ENCODE measurements around the gene TIMM10B. TPM values are rescaled to one million over a fixed set of nuclear protein-coding genes. Genes with fewer than 3 reads are reported as not detected.

TIMM10B gene
- total RNA-seq, 1 donor from 2014 or later: 37.5 TPM

DNA sequence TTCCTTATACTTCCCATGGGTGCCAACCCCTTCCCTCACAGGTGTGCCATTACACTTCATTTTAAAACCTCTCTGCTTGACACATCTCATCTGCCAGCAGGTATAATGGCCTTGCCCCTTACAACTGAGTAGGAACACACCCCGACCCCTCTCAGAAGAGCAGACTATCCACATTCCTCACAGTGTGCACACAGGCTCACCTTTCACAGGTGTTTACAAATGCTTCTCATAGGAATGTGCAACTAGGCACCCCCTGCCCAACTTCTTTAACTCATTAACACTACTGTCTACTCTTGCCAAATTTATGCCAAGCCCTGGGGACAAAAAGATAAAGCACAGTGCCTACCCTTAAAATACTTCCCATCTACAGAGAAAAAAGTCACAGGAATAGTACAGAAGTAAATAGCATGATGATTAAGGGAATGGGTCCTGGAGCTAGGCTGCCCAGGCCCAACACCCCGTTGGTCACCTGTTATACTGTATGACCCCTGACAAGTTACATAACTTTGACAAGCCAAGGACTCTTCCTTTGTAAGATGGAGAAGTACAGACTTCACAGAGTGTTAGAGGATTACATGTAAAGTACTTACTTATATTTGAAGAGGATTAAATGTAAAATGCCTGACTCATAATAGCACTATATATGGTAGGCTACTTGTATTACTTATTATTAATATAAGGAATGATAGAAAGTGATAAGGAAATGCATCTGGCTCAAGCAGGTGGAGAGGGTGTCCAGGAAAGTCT, 22.8 kb upstream of the TIMM10B start:
- Mint-ChIP-seq H3K27me3 (no peaks in the 10 kb centered on the region), H3K36me3 (ENCODE audit: insufficient read depth) (peaks cover 8% of the 10 kb centered on the region), H3K4me1 (ENCODE audit: low read depth) (peaks cover 18% of the 10 kb centered on the region), H3K4me3 (ENCODE audit: low read depth) (peak overlapping the region; percentile 33), H3K27ac (peak overlapping the region; percentile 90), H3K9me3 (ENCODE audit: low read depth) (no peaks in the 10 kb centered on the region)
- TF ChIP-seq, protein P1, sequence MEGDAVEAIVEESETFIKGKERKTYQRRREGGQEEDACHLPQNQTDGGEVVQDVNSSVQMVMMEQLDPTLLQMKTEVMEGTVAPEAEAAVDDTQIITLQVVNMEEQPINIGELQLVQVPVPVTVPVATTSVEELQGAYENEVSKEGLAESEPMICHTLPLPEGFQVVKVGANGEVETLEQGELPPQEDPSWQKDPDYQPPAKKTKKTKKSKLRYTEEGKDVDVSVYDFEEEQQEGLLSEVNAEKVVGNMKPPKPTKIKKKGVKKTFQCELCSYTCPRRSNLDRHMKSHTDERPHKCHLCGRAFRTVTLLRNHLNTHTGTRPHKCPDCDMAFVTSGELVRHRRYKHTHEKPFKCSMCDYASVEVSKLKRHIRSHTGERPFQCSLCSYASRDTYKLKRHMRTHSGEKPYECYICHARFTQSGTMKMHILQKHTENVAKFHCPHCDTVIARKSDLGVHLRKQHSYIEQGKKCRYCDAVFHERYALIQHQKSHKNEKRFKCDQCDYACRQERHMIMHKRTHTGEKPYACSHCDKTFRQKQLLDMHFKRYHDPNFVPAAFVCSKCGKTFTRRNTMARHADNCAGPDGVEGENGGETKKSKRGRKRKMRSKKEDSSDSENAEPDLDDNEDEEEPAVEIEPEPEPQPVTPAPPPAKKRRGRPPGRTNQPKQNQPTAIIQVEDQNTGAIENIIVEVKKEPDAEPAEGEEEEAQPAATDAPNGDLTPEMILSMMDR (IDR thresholded peaks at IDR 0.05; ENCODE audit: unreplicated experiment): no peak
- DNase-seq (ENCODE audit: low spot score, unreplicated experiment): no peak

DNA sequence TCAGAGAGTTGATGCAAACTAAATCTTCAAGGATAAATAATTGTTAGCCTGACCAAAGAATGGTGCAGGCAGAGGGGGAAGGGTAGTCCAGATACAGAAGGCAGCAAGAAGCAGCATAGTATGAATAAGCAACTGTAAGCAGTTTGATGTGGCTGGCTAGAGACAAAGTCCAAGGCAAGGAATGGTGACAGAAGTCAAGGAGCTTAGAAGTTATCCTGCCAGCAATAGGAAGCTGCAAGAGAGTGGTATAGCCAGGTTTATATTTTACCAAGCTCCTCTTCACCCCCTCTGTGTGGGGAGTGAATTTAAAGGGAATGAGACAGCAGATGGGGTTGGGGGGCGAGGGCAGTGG, 22.2 kb upstream of the TIMM10B start:
- peaks cover 18% of the 10 kb centered on the region for H3K4me1 Mint-ChIP-seq (ENCODE audit: low read depth)
- H3K36me3 Mint-ChIP-seq (ENCODE audit: insufficient read depth): peaks cover 9% of the 10 kb centered on the region
- peak overlapping the region; percentile 51 for H3K27ac Mint-ChIP-seq
- no peak overlapping the region for H3K4me3 Mint-ChIP-seq (ENCODE audit: low read depth)
- no peaks in the 10 kb centered on the region for H3K27me3 Mint-ChIP-seq
- TF ChIP-seq, protein P1 (IDR thresholded peaks at IDR 0.05; ENCODE audit: unreplicated experiment): no peak
- no peaks in the 10 kb centered on the region for H3K9me3 Mint-ChIP-seq (ENCODE audit: low read depth)
- no peak for DNase-seq (ENCODE audit: low spot score, unreplicated experiment)

DNA sequence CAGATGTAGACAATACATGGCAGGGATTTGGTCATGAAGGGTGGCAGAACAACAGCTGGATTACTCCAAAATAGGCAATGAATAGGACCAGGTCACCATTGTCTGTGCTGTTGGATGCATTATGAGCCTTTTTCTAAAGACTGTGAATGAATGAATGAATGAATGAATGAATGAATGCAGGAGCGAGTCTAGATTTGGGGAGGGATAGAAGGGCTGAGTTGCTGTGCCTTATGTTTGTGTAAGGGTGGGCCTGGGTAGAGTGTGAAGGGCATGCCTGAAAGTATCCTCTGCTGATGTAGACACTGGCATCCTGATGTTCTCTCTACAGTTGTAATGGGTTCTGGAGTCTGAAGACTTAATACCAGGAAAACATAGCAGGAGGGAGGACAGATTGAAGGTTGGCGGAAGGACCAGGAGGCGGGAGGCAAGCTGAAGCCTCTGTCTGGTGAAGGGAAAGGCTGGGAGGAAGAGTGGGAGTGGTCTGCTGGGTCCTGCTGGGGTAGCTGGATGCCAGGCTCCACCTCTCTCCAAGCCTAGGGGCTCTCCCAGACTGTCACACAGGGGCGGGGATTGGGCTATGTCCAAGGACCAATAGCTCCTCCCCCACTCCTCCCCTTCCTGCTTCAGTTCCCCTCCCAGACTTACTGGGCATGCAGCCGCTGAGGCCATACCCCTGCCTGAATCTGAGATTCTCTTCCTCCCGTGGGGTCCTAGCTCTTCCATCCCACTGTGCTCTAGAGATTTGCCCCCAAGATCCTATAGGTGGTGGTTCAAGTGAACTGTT, 12.4 kb upstream of the TIMM10B start:
- peaks cover 10% of the 10 kb centered on the region for H3K27me3 Mint-ChIP-seq
- H3K36me3 Mint-ChIP-seq (ENCODE audit: insufficient read depth): no peaks in the 10 kb centered on the region
- peaks cover 24% of the 10 kb centered on the region for H3K4me1 Mint-ChIP-seq (ENCODE audit: low read depth)
- DNase-seq (ENCODE audit: low spot score, unreplicated experiment): peak; percentile 40
- H3K27ac Mint-ChIP-seq: no peak overlapping the region
- no peak overlapping the region for H3K4me3 Mint-ChIP-seq (ENCODE audit: low read depth)
- TF ChIP-seq, protein P1 (IDR thresholded peaks at IDR 0.05; ENCODE audit: unreplicated experiment): no peak
- H3K9me3 Mint-ChIP-seq (ENCODE audit: low read depth): no peaks in the 10 kb centered on the region

DNA sequence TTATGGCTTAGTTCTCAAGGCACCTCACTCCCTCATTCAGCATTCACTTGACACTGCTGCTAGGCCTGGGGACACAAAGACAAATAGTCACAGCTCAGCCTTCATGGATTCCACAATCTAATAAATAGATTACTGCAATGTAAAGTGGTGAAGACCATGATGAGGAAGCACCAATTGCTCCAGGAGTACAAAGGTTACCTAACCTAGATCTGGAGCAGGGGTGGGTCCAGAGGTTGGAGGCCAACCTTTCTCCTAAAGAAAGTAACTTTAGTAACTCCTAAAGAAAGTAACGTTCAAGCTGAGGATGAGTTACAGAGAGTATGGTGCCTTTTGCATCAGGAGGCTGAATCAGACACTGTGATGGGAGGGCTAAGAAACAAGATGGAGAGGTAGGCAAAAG, 11.7 kb upstream of the TIMM10B start:
- peaks cover 27% of the 10 kb centered on the region for H3K4me1 Mint-ChIP-seq (ENCODE audit: low read depth)
- H3K27me3 Mint-ChIP-seq: peaks cover 10% of the 10 kb centered on the region
- H3K4me3 Mint-ChIP-seq (ENCODE audit: low read depth): no peak overlapping the region
- H3K36me3 Mint-ChIP-seq (ENCODE audit: insufficient read depth): no peaks in the 10 kb centered on the region
- DNase-seq (ENCODE audit: low spot score, unreplicated experiment): no peak
- no peaks in the 10 kb centered on the region for H3K9me3 Mint-ChIP-seq (ENCODE audit: low read depth)
- H3K27ac Mint-ChIP-seq: no peak overlapping the region
- TF ChIP-seq, protein P1 (IDR thresholded peaks at IDR 0.05; ENCODE audit: unreplicated experiment): no peak

DNA sequence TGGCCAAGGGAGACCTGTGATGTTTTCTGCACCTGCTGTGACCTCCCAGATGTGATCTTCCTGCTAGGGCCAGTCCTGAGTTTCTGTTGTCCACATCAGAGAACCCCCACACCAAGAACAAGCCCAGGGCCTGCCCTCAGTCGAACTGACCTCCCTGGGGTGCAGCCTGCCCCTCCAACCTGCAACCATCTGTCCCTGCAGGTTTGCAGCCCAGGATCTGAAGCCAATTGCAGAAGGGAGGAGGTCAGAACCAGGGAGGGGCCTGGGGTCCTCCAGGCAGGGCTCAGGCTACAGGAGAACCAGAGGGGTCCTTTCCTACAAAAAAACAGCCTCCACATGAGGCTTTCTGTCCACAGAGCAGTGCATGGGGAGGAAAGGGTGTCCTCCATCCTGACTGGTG, 8.4 kb upstream of the TIMM10B start:
- DNase-seq (ENCODE audit: low spot score, unreplicated experiment): no peak
- Mint-ChIP-seq H3K27me3 (peaks cover 10% of the 10 kb centered on the region), H3K36me3 (ENCODE audit: insufficient read depth) (peaks cover 7% of the 10 kb centered on the region), H3K27ac (no peak overlapping the region), H3K9me3 (ENCODE audit: low read depth) (no peaks in the 10 kb centered on the region), H3K4me3 (ENCODE audit: low read depth) (peak overlapping the region; percentile 70), H3K4me1 (ENCODE audit: low read depth) (peaks cover 16% of the 10 kb centered on the region)
- TF ChIP-seq, protein P1 (IDR thresholded peaks at IDR 0.05; ENCODE audit: unreplicated experiment): no peak

Measured in progenitor cell of endocrine pancreas (in vitro differentiated cells).